GM12865 (cell line): ENCODE data around the gene BST2.

ENCODE experiments used
- DNase-seq: peaks from one replicate; pipeline ENCODE4 v3.0.0; 2010; ENCODE audit warnings: low read depth
- H3K4me3 ChIP-seq: 2 replicates; pipeline ENCODE4 v1.5.1; 2011; ENCODE audit warnings: mild to moderate bottlenecking, low read depth, low read length, control low read depth
- CTCF ChIP-seq: IDR thresholded peaks from 2 replicates; pipeline ENCODE4 v1.5.1; 2011; ENCODE audit warnings: low read length, control low read depth, low read depth, inconsistent platforms; ENCODE audit not compliant: insufficient read depth; ENCODE audit errors: missing control alignments

Gene BST2

DNA sequence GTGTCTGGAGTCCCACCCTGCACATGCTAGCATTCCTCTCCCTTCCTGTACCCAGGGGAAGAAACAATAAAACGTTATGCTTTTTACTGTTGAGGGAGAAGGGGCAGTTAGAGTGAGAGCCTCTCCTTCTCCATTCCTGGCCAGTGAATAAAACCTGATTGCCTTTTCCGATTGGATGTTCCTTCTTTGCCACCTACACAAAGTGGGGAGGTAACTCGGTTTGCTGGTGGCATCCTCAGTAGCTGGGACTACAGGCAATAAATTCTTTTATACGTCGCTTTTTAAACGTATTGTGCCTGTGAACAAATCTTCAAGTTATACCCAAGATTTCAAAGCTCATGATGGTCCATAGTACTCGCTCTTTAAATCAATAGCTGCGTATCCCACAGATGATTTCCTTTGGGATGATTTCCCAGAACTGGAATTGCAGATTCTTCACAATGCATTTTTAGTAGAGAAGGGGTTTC, 13.8 kb upstream of the BST2 start:
- no peak for TF ChIP-seq CTCF
- H3K4me3 ChIP-seq, result peak overlapping the region; percentile 73
- DNase-seq, result no peak

GRCh38 chr19:17418710-17419109, 13.3 kb upstream of the BST2 start:
- DNase-seq, result no peak
- no peak for TF ChIP-seq CTCF
- H3K4me3 ChIP-seq, result peak overlapping the region; percentile 73

GRCh38 chr19:17415121-17415520, 9.7 kb upstream of the BST2 start:
- DNase-seq, result no peak
- no peak overlapping the region for H3K4me3 ChIP-seq

GRCh38 chr19:17414097-17414496, 8.7 kb upstream of the BST2 start:
- H3K4me3 ChIP-seq, result no peak overlapping the region
- TF ChIP-seq CTCF, result no peak
- DNase-seq, result no peak

More at GRCh38 chr19:17415121-17415520, 9.7 kb upstream of the BST2 start:
- TF ChIP-seq CTCF, result no peak

DNA sequence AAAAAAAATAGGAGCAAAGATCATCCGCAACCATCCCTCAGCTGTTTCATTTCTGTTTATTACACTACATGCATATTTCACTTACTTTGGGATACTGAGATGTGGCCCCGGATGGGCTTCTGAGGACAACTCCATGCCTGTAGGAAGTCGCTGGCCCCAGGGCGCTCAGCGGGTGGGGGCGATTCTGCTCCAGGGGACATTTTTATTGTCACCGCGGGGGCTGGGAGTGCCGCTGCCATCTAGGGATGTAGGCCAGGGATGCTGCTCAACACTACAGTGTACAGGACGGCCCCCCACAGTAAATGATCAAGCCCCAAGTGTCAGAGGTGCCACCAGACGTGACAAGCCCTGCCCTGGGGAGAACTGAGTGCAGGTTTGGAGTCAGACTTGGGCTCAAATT, 6.4 kb upstream of the BST2 start:
- DNase-seq, result no peak
- no peak for TF ChIP-seq CTCF
- H3K4me3 ChIP-seq, result no peak overlapping the region

DNA sequence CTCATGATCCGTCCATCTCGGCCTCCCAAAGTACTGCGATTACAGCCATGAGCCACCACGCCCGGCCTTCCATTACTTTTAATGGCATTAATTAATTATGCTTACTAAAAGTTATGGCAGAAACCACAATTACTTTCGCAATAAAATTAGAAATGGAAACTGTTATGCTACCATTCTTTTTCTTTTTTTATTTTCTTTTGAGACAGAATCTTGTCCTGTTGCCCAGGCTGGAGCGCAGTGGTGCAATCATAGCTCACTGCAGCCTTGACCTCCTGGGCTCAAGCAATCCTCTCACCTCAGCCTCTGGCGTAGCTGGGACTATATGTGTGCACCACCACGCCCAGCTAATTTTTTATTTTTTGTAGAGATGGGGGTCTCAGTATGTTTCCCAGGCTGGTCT, 4.6 kb upstream of the BST2 start:
- H3K4me3 ChIP-seq, result no peak overlapping the region
- no peak for DNase-seq
- TF ChIP-seq CTCF, result no peak

- DNase-seq, result peak; percentile 39
- TF ChIP-seq CTCF, result no peak
- peak overlapping the region; percentile 85 for H3K4me3 ChIP-seq
Observed at GRCh38 chr19:17406887-17407196, 1.4 kb upstream of the BST2 start.
